ENCODE data around the gene IL1RN. TPM values are rescaled to one million over a fixed set of nuclear protein-coding genes. Genes with fewer than 3 reads are reported as not detected.

IL1RN gene
- total and polyA plus RNA-seq, 2 of the 13 experiments (the other 11 are each of a cell fraction or from before 2014, with no cell fraction given), result 21.2 to 101 TPM

- no peak for TF ChIP-seq ZNF362 (CRISPR knock-in tag; IDR thresholded peaks at IDR 0.05; ENCODE audit: borderline replicate concordance)
- TF ChIP-seq KDM1A (CRISPR knock-in tag; IDR thresholded peaks at IDR 0.05), result no peak
- no peak for TF ChIP-seq RFXAP (CRISPR knock-in tag; IDR thresholded peaks at IDR 0.05; ENCODE audit: borderline replicate concordance)
- no peak for TF ChIP-seq XRCC5 (optimal IDR thresholded peaks at IDR 0.05; ENCODE audit: low read length)
- TF ChIP-seq ZNF558 (CRISPR knock-in tag; IDR thresholded peaks at IDR 0.05; ENCODE audit: borderline replicate concordance), result no peak; the same call in 1 of the 2 replicates
- no peak for TF ChIP-seq KDM6A (CRISPR knock-in tag; IDR thresholded peaks at IDR 0.05; ENCODE audit: low read depth)
- TF ChIP-seq HDAC1 (CRISPR knock-in tag; IDR thresholded peaks at IDR 0.05), result no peak
- TF ChIP-seq SNAI1 (CRISPR knock-in tag; IDR thresholded peaks at IDR 0.05; ENCODE audit: borderline replicate concordance), result no peak
- TF ChIP-seq IKZF5 (CRISPR knock-in tag; IDR thresholded peaks at IDR 0.05), result no peak; the same call in 1 of the 2 replicates
- TF ChIP-seq ZFP1 (CRISPR knock-in tag; IDR thresholded peaks at IDR 0.05), result no peak
- TF ChIP-seq BRCA1 (CRISPR knock-in tag; IDR thresholded peaks at IDR 0.05), result no peak
- TF ChIP-seq MIER2 (CRISPR knock-in tag; IDR thresholded peaks at IDR 0.05), result no peak
- TF ChIP-seq SNAPC5 (CRISPR knock-in tag; IDR thresholded peaks at IDR 0.05; ENCODE audit: borderline replicate concordance), result 0 out of 2 replicates have a peak, but pooled peaks have one; percentile 35
- no peak for TF ChIP-seq KAT2B (IDR thresholded peaks at IDR 0.05; ENCODE audit: borderline replicate concordance, low read depth, low read length)
- TF ChIP-seq DPF2 (CRISPR knock-in tag; IDR thresholded peaks at IDR 0.05; ENCODE audit: borderline replicate concordance, low read depth), result no peak
- TF ChIP-seq BCLAF1 (IDR thresholded peaks at IDR 0.05), result no peak
- TF ChIP-seq ZBTB21 (CRISPR knock-in tag; IDR thresholded peaks at IDR 0.05), result no peak
- TF ChIP-seq, protein P1, sequence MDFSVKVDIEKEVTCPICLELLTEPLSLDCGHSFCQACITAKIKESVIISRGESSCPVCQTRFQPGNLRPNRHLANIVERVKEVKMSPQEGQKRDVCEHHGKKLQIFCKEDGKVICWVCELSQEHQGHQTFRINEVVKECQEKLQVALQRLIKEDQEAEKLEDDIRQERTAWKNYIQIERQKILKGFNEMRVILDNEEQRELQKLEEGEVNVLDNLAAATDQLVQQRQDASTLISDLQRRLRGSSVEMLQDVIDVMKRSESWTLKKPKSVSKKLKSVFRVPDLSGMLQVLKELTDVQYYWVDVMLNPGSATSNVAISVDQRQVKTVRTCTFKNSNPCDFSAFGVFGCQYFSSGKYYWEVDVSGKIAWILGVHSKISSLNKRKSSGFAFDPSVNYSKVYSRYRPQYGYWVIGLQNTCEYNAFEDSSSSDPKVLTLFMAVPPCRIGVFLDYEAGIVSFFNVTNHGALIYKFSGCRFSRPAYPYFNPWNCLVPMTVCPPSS (IDR thresholded peaks at IDR 0.05), result no peak
- TF ChIP-seq GATAD2A (CRISPR knock-in tag; IDR thresholded peaks at IDR 0.05), result no peak
- no peak for TF ChIP-seq ELF4 (CRISPR knock-in tag; IDR thresholded peaks at IDR 0.05; ENCODE audit: borderline replicate concordance)
- TF ChIP-seq ZFP82 (CRISPR knock-in tag; IDR thresholded peaks at IDR 0.05; ENCODE audit: borderline replicate concordance), result no peak
- TF ChIP-seq, protein P2, sequence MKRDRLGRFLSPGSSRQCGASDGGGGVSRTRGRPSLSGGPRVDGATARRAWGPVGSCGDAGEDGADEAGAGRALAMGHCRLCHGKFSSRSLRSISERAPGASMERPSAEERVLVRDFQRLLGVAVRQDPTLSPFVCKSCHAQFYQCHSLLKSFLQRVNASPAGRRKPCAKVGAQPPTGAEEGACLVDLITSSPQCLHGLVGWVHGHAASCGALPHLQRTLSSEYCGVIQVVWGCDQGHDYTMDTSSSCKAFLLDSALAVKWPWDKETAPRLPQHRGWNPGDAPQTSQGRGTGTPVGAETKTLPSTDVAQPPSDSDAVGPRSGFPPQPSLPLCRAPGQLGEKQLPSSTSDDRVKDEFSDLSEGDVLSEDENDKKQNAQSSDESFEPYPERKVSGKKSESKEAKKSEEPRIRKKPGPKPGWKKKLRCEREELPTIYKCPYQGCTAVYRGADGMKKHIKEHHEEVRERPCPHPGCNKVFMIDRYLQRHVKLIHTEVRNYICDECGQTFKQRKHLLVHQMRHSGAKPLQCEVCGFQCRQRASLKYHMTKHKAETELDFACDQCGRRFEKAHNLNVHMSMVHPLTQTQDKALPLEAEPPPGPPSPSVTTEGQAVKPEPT (CRISPR knock-in tag; IDR thresholded peaks at IDR 0.05; ENCODE audit: low read depth), result peak; percentile 66; the same call in 1 of the 2 replicates
Observed at GRCh38 chr2:113127646-113128570, 510 bp downstream of the IL1RN start (continued).
